Upper lobe of left lung (tissue), 4 donors: ENCODE data around the gene CCR4.

ENCODE experiments used
- CTCF ChIP-seq, 6 experiments: fragments of 450-650 bp in 4 of 6; fragments of 200-600 bp in 2 of 6; sonication (generic) in 2 of 6; IDR thresholded peaks; one replicate each; pipeline ENCODE4 v1.5.1; 2016 to 2019; ENCODE audit warnings: antibody characterized with exemption in 6 of 6
- EP300 ChIP-seq, 4 donors: sonication (generic); formaldehyde crosslinking; IDR thresholded peaks; one replicate each; pipeline ENCODE4 v1.5.1; 2017; ENCODE audit warnings: antibody characterized with exemption in 4 of 4, control low read depth in 2 of 4
- POLR2A ChIP-seq, 4 donors: fragments of 450-650 bp; IDR thresholded peaks; one replicate each; pipeline ENCODE4 v1.5.1; 2016 to 2017; ENCODE audit warnings: antibody characterized with exemption in 4 of 4, mild to moderate bottlenecking in 2 of 4
- POLR2AphosphoS5 ChIP-seq, 2 donors: sonication (generic); formaldehyde crosslinking; IDR thresholded peaks; one replicate each; pipeline ENCODE4 v1.5.1; 2017; ENCODE audit warnings: antibody characterized with exemption in 2 of 2

GRCh38 chr3:32954506-32954905, 3.1 kb downstream of the CCR4 start:
- TF ChIP-seq POLR2AphosphoS5 (IDR thresholded peaks at IDR 0.05) (no peak), CTCF (IDR thresholded peaks at IDR 0.05) (no peak), POLR2A (IDR thresholded peaks at IDR 0.05) (no peak), EP300 (IDR thresholded peaks at IDR 0.05) (no peak)
